Suprapubic skin (tissue), 4 donors: Measurements from ENCODE around the gene MVK.

Experiments used
- POLR2A ChIP-seq, 2 donors: fragments of 450-650 bp; IDR thresholded peaks; one replicate each; pipeline ENCODE4 v1.6.1; 2017; ENCODE audit warnings: antibody characterized with exemption in 2 of 2, mild to moderate bottlenecking in 2 of 2, moderate library complexity in 2 of 2
- POLR2AphosphoS5 ChIP-seq, 3 donors: sonication (generic); formaldehyde crosslinking; IDR thresholded peaks; one replicate each; pipeline ENCODE4 v1.6.1; 2017; ENCODE audit warnings: antibody characterized with exemption in 3 of 3
- TF ChIP-seq, protein P1 (sequence below), 2 donors: fragments of 200-600 bp in 1 of 2; fragments of 450-650 bp in 1 of 2; sonication (generic) in 1 of 2; IDR thresholded peaks; one replicate each; pipeline ENCODE4 v1.5.1; 2016 to 2019; ENCODE audit warnings: antibody characterized with exemption in 2 of 2, mild to moderate bottlenecking in 1 of 2, moderate library complexity in 1 of 2

DNA sequence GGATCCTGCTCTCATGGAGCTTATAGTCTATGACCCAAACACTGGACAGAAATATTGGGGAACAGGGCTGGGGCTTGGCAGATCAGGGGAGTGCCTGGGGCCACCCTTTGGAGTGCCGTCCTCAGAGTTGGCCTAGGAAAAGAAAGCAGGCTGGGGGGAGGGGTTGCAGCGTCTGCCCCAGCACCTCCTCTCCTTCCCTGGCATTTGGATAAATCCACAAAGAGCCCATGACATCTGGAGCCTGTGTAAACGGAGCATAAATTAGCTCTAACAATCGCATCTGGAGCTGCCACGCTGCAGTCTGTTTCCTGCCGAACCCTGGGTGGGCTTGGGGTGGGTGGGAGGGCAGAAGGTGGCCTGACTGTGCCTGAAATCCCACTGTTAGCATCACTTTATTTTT, 63.8 kb downstream of the MVK start:
- TF ChIP-seq, protein P1, sequence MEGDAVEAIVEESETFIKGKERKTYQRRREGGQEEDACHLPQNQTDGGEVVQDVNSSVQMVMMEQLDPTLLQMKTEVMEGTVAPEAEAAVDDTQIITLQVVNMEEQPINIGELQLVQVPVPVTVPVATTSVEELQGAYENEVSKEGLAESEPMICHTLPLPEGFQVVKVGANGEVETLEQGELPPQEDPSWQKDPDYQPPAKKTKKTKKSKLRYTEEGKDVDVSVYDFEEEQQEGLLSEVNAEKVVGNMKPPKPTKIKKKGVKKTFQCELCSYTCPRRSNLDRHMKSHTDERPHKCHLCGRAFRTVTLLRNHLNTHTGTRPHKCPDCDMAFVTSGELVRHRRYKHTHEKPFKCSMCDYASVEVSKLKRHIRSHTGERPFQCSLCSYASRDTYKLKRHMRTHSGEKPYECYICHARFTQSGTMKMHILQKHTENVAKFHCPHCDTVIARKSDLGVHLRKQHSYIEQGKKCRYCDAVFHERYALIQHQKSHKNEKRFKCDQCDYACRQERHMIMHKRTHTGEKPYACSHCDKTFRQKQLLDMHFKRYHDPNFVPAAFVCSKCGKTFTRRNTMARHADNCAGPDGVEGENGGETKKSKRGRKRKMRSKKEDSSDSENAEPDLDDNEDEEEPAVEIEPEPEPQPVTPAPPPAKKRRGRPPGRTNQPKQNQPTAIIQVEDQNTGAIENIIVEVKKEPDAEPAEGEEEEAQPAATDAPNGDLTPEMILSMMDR (IDR thresholded peaks at IDR 0.05) = no peak
- TF ChIP-seq POLR2A (IDR thresholded peaks at IDR 0.05) (no peak), POLR2AphosphoS5 (IDR thresholded peaks at IDR 0.05) (no peak)
